Common myeloid progenitor, CD34-positive (primary cell): ENCODE results near the gene AMFR.
A peak's percentile ranks its signal among the peaks of the same experiment; 100 is the strongest.

Experiments
- CTCF ChIA-PET: fragments of 350-600 bp; sonication (Branson Sonifier 250); formaldehyde crosslinking; loops from one replicate; lab custom pipeline; 2021; ENCODE audit warnings: antibody characterized with exemption; lab: Charles Lee
- POLR2A ChIA-PET: fragments of 350-600 bp; sonication (Branson Sonifier 250); formaldehyde crosslinking; loops from one replicate; lab custom pipeline; 2021; ENCODE audit warnings: antibody characterized with exemption; lab: Charles Lee
- DNase-seq, 3 donors: peaks; one replicate each; pipeline versions ENCODE4 v3.0.0 to v3.0.0-alpha.2; 2013
- H3K27ac ChIP-seq, 2 experiments: 1 replicate in 1 of 2; 2 replicates in 1 of 2; pipeline ENCODE4 v1.7.0; 2013; ENCODE audit warnings: inconsistent platforms in 2 of 2, low read length in 2 of 2, mild to moderate bottlenecking in 2 of 2, low read depth in 1 of 2, moderate library complexity in 1 of 2; ENCODE audit not compliant: severe bottlenecking in 2 of 2, insufficient read depth in 1 of 2, poor library complexity in 1 of 2
- H3K27me3 ChIP-seq, 5 experiments: replicated peaks in 2 of 5; 1 replicate in 3 of 5; 2 replicates in 2 of 5; pipeline versions ENCODE4 v1.6.1 to v1.7.0; 2013; ENCODE audit warnings: low read length in 4 of 5, mild to moderate bottlenecking in 2 of 5, moderate library complexity in 2 of 5, inconsistent platforms in 1 of 5; ENCODE audit not compliant: insufficient read depth in 5 of 5, control insufficient read depth in 4 of 5
- H3K36me3 ChIP-seq, 4 experiments: 1 replicate in 2 of 4; 2 replicates in 2 of 4; pipeline versions ENCODE4 v1.6.1 to v1.7.0; 2013; ENCODE audit warnings: low read length in 3 of 4, control low read depth in 1 of 4, mild to moderate bottlenecking in 1 of 4; ENCODE audit not compliant: control insufficient read depth in 4 of 4, insufficient read depth in 4 of 4
- H3K4me1 ChIP-seq, 4 experiments: 1 replicate in 3 of 4; 2 replicates in 1 of 4; pipeline versions ENCODE4 v1.6.1 to v1.7.1; 2013; ENCODE audit warnings: low read length in 3 of 4, mild to moderate bottlenecking in 3 of 4, control low read depth in 1 of 4, inconsistent platforms in 1 of 4, moderate library complexity in 1 of 4; ENCODE audit not compliant: control insufficient read depth in 4 of 4, insufficient read depth in 4 of 4; ENCODE audit errors: control extremely low read depth in 1 of 4
- H3K4me3 ChIP-seq, 7 experiments: 1 replicate in 4 of 7; 2 replicates in 3 of 7; pipeline versions ENCODE4 v1.5.1 to v1.7.0; 2013; ENCODE audit warnings: mild to moderate bottlenecking in 7 of 7, low read length in 6 of 7, moderate library complexity in 6 of 7, inconsistent platforms in 2 of 7, low read depth in 2 of 7, control low read depth in 1 of 7; ENCODE audit not compliant: insufficient read depth in 4 of 7, control insufficient read depth in 1 of 7; ENCODE audit errors: extremely low read depth in 1 of 7
- H3K9me3 ChIP-seq, 5 experiments: 1 replicate in 4 of 5; 2 replicates in 1 of 5; pipeline versions ENCODE4 v1.6.1 to v1.7.1; 2013; ENCODE audit warnings: low read length in 4 of 5, mild to moderate bottlenecking in 2 of 5, inconsistent platforms in 1 of 5, low read depth in 1 of 5, moderate library complexity in 1 of 5; ENCODE audit not compliant: control insufficient read depth in 4 of 5, insufficient read depth in 2 of 5; ENCODE audit errors: control extremely low read depth in 1 of 5
- WGBS: methylation state at CpG from one replicate; pipeline ENCODE4 v1.1.5; 2013; ENCODE audit not compliant: insufficient coverage; 5-methylcytosine and 5-hydroxymethylcytosine counted together

The AMFR gene

DNA sequence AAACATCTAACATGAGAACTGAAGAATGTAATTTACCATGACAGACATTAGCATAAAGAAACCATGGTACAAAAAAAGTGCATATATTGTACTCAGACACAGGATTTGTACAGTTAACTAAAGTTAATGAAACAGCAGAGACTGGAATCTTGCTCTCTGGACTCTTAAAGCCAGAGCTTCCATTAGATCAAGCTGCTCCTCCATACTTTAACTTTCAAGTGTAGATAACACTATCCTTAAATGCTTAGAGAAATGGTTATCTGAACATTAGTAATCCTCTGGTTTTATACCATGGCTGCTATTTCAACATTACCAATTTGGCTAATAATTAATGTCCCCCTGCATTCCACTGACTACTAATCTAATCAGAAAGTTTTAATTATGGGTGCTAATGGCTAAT, 22.7 kb upstream of the AMFR start:
- CTCF ChIA-PET, result interaction anchor here (1.0 kb wide), 1 partner anchor 9 kb away, joined by 5 read pairs; no protein-coding TSS in a partner anchor

DNA sequence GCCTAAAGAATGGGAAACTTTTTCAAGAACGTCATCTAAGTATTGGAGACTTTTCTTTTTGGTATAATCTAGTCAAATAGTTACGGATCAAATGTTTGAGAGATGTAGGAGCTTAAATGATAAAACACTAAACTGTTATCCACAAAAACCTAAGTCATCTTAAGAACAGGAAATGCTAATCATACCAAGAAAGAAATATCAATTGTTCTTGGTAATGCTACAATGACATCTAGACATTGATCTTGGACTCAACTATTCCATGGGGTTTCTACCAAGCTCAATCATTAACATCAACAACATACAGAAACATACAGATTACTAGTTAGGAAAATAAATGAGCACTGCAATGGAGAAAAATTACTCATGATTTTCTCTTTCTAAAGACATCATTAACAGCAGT, 21.9 kb upstream of the AMFR start:
- WGBS, result no CpG with 5 or more reads among the region's 2 CpGs
- peaks cover 9 to 28% (median 20%) of the 10 kb centered on the region in 4 experiments for H3K36me3 ChIP-seq
- no peaks in the 10 kb centered on the region for H3K9me3 ChIP-seq
- no peak overlapping the region for H3K27ac ChIP-seq
- no peaks in the 10 kb centered on the region for H3K27me3 ChIP-seq
- ChIA-PET POLR2A (no interaction called here), CTCF (no interaction called here)
- H3K4me1 ChIP-seq, result peaks cover 12 to 27% (median 16%) of the 10 kb centered on the region in 4 experiments
- DNase-seq, result no peak
- H3K4me3 ChIP-seq, result no peak overlapping the region

More for the DNA sequence above, 22.7 kb upstream of the AMFR start:
- Histone ChIP-seq H3K9me3 (no peaks in the 10 kb centered on the region), H3K27me3 (no peaks in the 10 kb centered on the region), H3K36me3 (peaks cover 9 to 27% (median 19%) of the 10 kb centered on the region in 4 experiments), H3K27ac (no peak overlapping the region), H3K4me3 (no peak overlapping the region), H3K4me1 (peaks cover 16 to 31% (median 23%) of the 10 kb centered on the region in 4 experiments)
- POLR2A ChIA-PET, result no interaction called here
- DNase-seq, result no peak

DNA sequence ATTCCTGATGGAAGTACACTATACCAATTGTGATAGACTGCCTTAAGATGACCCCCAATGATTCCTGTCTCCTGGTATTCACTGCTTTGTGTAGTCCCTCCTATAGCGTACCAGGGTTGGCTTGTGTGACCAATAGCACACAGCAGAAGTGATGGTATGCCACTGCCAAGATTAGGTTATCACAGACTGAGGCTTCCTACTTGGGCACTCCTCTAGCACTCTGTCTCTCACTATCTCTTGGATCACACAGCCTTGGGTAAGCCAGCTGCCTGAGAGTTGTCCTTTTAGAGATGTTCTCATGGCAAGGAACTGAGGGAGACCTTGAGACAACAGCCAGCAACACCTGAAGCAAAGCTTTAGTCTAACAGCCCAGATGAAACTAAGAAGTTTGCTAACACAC, 12.7 kb upstream of the AMFR start:
- ChIA-PET POLR2A (interaction anchor here (0.6 kb wide), 1 partner anchor 11 kb away, joined by 3 read pairs; no protein-coding TSS in a partner anchor), CTCF (interaction anchor here (1.5 kb wide), 1 partner anchor 25 kb away, joined by 3 read pairs; no protein-coding TSS in a partner anchor)
- no peaks in the 10 kb centered on the region for H3K4me1 ChIP-seq
- 91% methylated on average over 1 of the region's 1 CpG for WGBS
- H3K27ac ChIP-seq, result no peak overlapping the region
- no peaks in the 10 kb centered on the region for H3K27me3 ChIP-seq
- no peak overlapping the region for H3K4me3 ChIP-seq
- DNase-seq, result no peak
- H3K36me3 ChIP-seq, result peaks cover 14 to 65% (median 37%) of the 10 kb centered on the region in 4 experiments
- H3K9me3 ChIP-seq, result no peaks in the 10 kb centered on the region

DNA sequence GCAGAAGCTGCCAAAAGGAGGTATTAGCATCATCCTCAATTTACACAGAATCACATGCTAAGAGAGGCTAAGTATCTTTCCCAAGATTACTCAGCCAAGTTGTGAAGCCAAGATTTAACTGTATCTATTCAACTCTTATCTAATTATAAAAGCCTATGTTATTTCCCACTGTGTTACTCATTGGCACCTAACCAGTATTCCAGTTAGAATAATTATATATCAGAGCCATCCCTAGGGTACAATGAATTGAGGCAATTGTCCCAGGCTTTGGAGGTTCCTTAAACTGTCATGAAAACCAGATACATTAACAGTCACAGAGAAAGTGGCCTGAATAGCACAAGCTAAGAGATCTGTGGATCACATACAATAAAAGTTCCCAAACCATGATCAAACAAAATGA, 10.9 kb upstream of the AMFR start:
- Histone ChIP-seq H3K4me3 (no peak overlapping the region), H3K9me3 (no peaks in the 10 kb centered on the region), H3K27ac (no peak overlapping the region), H3K27me3 (no peaks in the 10 kb centered on the region), H3K36me3 (peaks cover 18 to 66% (median 44%) of the 10 kb centered on the region in 4 experiments), H3K4me1 (no peaks in the 10 kb centered on the region)
- DNase-seq, result no peak
- ChIA-PET POLR2A (no interaction called here), CTCF (no interaction called here)

DNA sequence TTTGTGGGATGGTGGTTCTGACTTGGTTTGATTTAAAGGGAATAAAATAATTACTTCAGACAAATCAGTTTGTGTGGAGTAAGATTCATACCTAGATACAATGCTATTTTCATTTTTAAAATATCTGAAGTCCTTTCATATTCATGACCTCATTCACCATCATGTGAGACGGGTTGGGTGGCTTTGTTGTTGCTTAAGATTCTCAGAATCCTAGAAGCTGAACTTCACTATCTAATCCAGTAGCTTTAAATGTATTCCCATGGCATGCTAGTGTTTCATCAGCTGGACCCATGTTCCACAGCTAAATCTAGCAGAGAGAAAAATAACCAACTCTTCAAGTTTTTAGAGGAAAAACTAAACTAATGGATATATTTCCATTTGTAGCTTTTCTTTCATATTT, 2.7 kb upstream of the AMFR start:
- Histone ChIP-seq H3K27ac (no peak overlapping the region), H3K9me3 (no peaks in the 10 kb centered on the region), H3K36me3 (peaks cover 0 to 31% (median 16%) of the 10 kb centered on the region in 4 experiments), H3K4me3 (no peak overlapping the region), H3K27me3 (no peaks in the 10 kb centered on the region), H3K4me1 (peaks cover 7 to 20% (median 17%) of the 10 kb centered on the region in 4 experiments)
- 86% methylated on average over 1 of the region's 1 CpG for WGBS
- DNase-seq, result no peak
- ChIA-PET POLR2A (no interaction called here), CTCF (interaction anchor here (0.6 to 1.3 kb wide), 2 partner anchors 12 to 1882 kb away, joined by 3 to 4 read pairs; no protein-coding TSS in a partner anchor)

DNA sequence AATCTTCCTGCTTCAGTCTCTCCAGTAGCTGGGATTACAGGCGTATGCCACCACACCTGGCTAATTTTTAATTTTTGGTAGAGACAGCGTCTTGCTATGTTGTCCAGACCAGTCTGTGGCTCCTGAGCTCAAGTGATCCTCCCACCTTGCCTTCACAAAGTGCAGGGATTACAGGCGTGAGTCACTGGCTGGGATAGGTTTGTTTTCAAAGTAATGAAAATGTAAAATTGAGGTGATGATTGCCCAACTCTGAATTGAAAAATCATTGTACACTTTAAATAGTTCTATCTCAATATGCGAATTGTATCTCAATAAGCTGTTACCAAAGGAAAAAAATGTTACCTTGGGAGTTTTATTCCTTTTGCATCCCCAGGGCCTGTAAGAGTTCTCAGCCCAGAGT, 1.2 kb upstream of the AMFR start:
- POLR2A ChIA-PET, result no interaction called here
- no peak for DNase-seq
- no peak overlapping the region for H3K4me3 ChIP-seq
- no peaks in the 10 kb centered on the region for H3K9me3 ChIP-seq
- H3K27me3 ChIP-seq, result no peaks in the 10 kb centered on the region
- H3K27ac ChIP-seq, result no peak overlapping the region
- WGBS, result 100% methylated on average over 1 of the region's 4 CpGs
- CTCF ChIA-PET, result interaction anchor here (0.7 to 1.1 kb wide), 3 partner anchors 17 to 26 kb away, joined by 3 to 4 read pairs (median 3); no protein-coding TSS in a partner anchor
- H3K36me3 ChIP-seq, result peaks cover 0 to 16% (median 10%) of the 10 kb centered on the region in 4 experiments
- peaks cover 11 to 28% (median 22%) of the 10 kb centered on the region in 4 experiments for H3K4me1 ChIP-seq

DNA sequence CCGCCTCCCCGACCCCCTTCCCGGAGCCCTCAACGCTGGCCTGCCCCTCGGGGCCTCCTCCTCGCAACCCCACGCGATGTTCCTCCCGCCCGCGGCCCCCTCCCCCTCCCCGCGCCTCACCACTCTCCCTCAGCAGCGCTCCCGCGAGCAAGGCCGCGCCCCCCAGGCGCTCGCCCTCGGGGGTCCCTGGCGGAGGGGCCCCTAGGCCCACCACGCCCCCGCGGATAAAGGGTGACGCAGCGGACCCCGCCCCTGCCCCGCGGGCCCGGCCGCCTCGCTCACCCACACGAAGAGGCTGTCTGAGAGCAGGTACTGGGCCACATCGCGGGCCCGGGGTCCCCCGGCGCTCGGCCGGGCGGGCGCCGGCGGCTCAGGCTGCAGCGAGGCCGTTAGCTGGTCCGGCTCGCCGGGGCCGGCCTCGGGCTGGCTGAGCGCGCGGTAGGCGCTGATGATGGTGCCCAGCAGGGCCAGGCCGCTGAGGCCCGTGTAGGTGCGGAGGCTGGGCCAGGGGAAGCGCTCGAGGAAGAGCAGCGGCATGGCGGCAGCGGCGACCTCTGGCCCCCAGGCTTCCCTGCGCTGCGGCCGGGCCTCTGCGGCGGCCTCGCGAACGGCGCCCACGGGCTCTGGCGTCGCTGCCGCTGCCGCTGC, 430 bp downstream of the AMFR start:
- peaks cover 11 to 32% (median 22%) of the 10 kb centered on the region in 4 experiments for H3K4me1 ChIP-seq
- DNase-seq, result peak in 2 of 3 donors; percentile 42 to 60
- CTCF ChIA-PET, result no interaction called here
- no peaks in the 10 kb centered on the region for H3K27me3 ChIP-seq
- POLR2A ChIA-PET, result no interaction called here
- H3K27ac ChIP-seq, result peak overlapping the region in 1 of 2 experiments; percentile 82
- peaks cover 0 to 5% (median 0%) of the 10 kb centered on the region in 4 experiments for H3K36me3 ChIP-seq
- H3K4me3 ChIP-seq, result peak overlapping the region; percentile 54 to 91 (median 88)
- 0% methylated on average over 61 of the region's 79 CpGs for WGBS
- no peaks in the 10 kb centered on the region for H3K9me3 ChIP-seq
